AG09319 (cell line): ENCODE data around the gene NEDD9.
A peak's percentile ranks its signal among the peaks of the same experiment; 100 is the strongest.

Experiments used
- DNase-seq: peaks from one replicate; pipeline ENCODE4 v3.0.0-alpha.2; 2010; ENCODE audit warnings: low read depth; ENCODE audit errors: extremely low read depth
- CTCF ChIP-seq: IDR thresholded peaks from 2 replicates; pipeline ENCODE4 v1.5.1; 2011; ENCODE audit warnings: low read depth, mild to moderate bottlenecking, inconsistent platforms, low read length, moderate library complexity

NEDD9 gene

GRCh38 chr6:11153447-11153846 lies 79.0 kb downstream of the NEDD9 start:
- TF ChIP-seq CTCF = no peak
- DNase-seq = no peak

GRCh38 chr6:11152581-11152980 lies 79.9 kb downstream of the NEDD9 start:
- no peak for DNase-seq
- no peak for TF ChIP-seq CTCF

GRCh38 chr6:11151488-11151887 lies 81.0 kb downstream of the NEDD9 start:
- no peak for TF ChIP-seq CTCF
- no peak for DNase-seq

- TF ChIP-seq CTCF = no peak
- no peak for DNase-seq
Measured at GRCh38 chr6:11149551-11149950, 82.9 kb downstream of the NEDD9 start.

- DNase-seq = no peak
- no peak for TF ChIP-seq CTCF
Measured at GRCh38 chr6:11146117-11146826, 86.2 kb downstream of the NEDD9 start.

- peak; percentile 99 for TF ChIP-seq CTCF
- peak; percentile 38 for DNase-seq
Measured at GRCh38 chr6:11144393-11144851, 88.0 kb downstream of the NEDD9 start.

GRCh38 chr6:11143394-11144371 lies 88.8 kb downstream of the NEDD9 start:
- no peak for TF ChIP-seq CTCF
- DNase-seq = peak; percentile 41
